ENCODE results near the gene GATD1. TPM values are rescaled to one million over a fixed set of nuclear protein-coding genes. Genes with fewer than 3 reads are reported as not detected.

GATD1 gene
- total RNA-seq, 1 donor from 2014 or later, result 63.3 TPM

DNA sequence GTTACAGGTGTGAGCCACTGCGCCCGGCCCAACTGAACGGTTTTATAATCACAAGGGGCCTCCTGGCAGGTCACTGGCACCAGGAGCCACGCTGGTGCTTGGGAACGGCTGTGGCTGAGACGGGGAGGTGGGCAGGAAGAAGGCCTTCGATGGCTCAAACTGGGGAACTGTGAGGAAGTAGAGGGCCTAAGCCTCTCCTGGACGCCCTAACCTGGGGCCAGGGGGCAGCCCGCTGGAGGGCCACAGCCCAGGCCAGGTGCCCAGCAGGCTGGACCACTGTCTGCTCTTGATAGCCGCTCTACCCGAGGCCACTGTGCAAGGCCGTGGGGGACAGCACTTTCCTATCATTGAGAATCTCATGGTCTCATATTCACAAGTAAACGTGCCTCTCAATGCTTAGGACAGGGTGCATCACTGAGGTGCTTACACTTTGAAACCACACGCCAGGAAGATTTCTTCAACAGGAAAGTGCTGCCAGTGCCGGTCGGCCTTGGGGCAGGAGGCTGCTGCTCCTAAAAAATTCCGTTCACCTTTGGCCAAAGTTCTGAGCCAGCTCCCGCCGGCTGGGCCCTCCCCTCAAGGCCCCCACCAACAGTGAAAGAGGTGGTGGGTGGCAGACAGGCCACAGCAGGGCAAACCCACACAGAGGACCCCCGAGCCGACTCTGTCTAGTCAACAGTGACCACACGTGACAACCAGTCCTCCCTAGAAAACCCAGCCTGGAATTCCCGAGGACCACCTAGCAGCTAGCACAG is 7.2 kb downstream of the GATD1 start:
- no peak overlapping the region for H3K4me3 Mint-ChIP-seq
- no peak for DNase-seq

GRCh38 chr11:767238-767637 is 10.0 kb downstream of the GATD1 start:
- Mint-ChIP-seq H3K4me1 (peaks cover 3% of the 10 kb centered on the region), H3K27ac (no peak overlapping the region), H3K27me3 (no peaks in the 10 kb centered on the region), H3K9me3 (no peaks in the 10 kb centered on the region), H3K36me3 (ENCODE audit: low read depth) (peaks cover 59% of the 10 kb centered on the region), H3K4me3 (no peak overlapping the region)
- ATAC-seq (ENCODE audit: low read depth), result no peak
- TF ChIP-seq CTCF (IDR thresholded peaks at IDR 0.05), result no peak
- ChIA-PET POLR2A (no interaction called here), CTCF (no interaction called here)
- no peak for DNase-seq
- intact Hi-C loops (cut with micrococcal nuclease), result no loop called here

More for the DNA sequence above, 7.2 kb downstream of the GATD1 start:
- TF ChIP-seq CTCF (IDR thresholded peaks at IDR 0.05), result no peak
- CTCF ChIA-PET, result no interaction called here
- ATAC-seq (ENCODE audit: low read depth), result no peak
- H3K36me3 Mint-ChIP-seq (ENCODE audit: low read depth), result peaks cover 38% of the 10 kb centered on the region
- intact Hi-C loops (cut with micrococcal nuclease), result no loop called here
- H3K27ac Mint-ChIP-seq, result no peak overlapping the region
- H3K4me1 Mint-ChIP-seq, result peaks cover 3% of the 10 kb centered on the region
- POLR2A ChIA-PET, result interaction anchor here (0.9 kb wide), 1 partner anchor 49 kb away, joined by 3 read pairs; the partner anchor contains the start of gene PNPLA2
- H3K27me3 Mint-ChIP-seq, result no peaks in the 10 kb centered on the region
- H3K9me3 Mint-ChIP-seq, result no peaks in the 10 kb centered on the region

DNA sequence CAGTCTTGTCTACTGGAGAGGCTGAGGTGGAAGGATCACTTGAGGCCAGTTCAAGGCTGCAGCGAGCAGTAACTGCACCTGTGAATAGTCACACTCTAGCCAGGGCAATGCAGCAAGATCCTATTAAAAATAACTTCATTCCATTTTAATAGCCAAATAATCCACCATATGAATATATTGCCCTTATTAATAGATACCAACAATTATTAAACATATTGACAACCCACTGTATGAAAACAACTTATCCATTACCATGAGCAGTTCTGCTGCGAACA is 10.4 kb downstream of the GATD1 start:
- TF ChIP-seq CTCF (IDR thresholded peaks at IDR 0.05), result no peak
- H3K9me3 Mint-ChIP-seq, result no peaks in the 10 kb centered on the region
- intact Hi-C loops (cut with micrococcal nuclease), result no loop called here
- no peaks in the 10 kb centered on the region for H3K27me3 Mint-ChIP-seq
- ChIA-PET POLR2A (no interaction called here), CTCF (no interaction called here)
- no peak overlapping the region for H3K27ac Mint-ChIP-seq
- DNase-seq (no peak), ATAC-seq (ENCODE audit: low read depth) (no peak)
- H3K4me1 Mint-ChIP-seq, result peaks cover 3% of the 10 kb centered on the region
- H3K4me3 Mint-ChIP-seq, result no peak overlapping the region
- H3K36me3 Mint-ChIP-seq (ENCODE audit: low read depth), result peaks cover 63% of the 10 kb centered on the region

DNA sequence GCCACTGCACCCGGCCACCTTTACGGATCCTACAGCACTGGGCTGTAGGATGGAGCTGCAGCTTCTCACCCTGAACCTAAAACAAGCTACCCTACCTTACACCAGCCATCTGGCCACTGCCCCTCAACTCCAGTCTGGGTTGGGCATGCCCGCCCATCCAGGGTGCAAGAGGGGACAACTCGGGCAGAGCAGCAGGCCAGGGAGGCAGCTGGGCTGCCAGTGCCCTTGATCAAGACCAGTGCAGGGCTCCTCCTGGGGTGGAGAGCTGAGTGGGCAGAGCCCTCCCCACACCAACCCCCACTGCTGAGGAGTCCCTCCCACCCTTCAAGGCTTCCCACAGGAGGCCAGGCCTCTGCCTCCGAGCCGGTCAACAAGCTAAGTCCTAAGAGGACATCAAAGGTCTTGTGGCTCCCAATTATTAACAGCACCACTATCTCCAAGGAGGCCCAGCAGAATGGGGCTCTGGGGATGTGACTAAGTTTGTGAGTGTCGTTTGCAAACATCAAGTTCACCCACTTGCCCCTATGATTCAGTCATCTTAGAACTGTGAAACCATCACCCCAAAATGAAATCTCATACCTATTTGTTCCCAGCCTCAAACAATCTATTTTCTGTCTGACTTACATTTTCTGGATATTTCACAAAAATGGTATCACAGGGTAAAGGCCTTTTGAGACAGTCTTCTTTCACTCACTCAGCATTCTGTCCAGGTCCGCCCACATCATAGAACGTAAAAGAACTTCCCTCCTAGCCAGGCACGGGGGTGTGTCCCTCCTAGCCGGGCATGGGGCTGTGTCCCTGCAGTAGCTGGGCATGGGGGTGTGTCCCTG is 11.0 kb downstream of the GATD1 start:
- ATAC-seq (ENCODE audit: low read depth) (no peak), DNase-seq (no peak)
- Mint-ChIP-seq H3K4me3 (no peak overlapping the region), H3K9me3 (no peaks in the 10 kb centered on the region), H3K36me3 (ENCODE audit: low read depth) (peaks cover 67% of the 10 kb centered on the region), H3K27me3 (no peaks in the 10 kb centered on the region), H3K4me1 (peaks cover 3% of the 10 kb centered on the region), H3K27ac (no peak overlapping the region)
- ChIA-PET POLR2A (interaction anchor here (0.6 to 1.1 kb wide), 2 partner anchors 17 to 31 kb away, joined by 3 to 8 read pairs; no protein-coding TSS in a partner anchor), CTCF (interaction anchor here (1.5 kb wide), 1 partner anchor 104 kb away, joined by 3 read pairs; no protein-coding TSS in a partner anchor)
- intact Hi-C loops (cut with micrococcal nuclease), result no loop called here
- no peak for TF ChIP-seq CTCF (IDR thresholded peaks at IDR 0.05)

DNA sequence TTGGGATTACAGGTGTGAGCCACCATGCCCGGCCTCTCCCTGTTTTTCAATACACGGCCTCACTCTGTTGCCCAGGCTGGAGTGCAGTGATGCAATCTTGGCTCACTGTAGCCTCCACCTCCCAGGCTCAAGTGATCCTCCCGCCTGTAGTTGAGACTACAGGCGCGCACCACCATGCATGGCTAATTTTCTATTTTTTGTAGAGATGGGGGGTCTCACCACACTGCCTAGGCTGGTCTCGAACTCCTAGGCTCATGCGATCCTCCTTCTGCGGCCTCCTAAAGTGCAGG is 11.5 kb downstream of the GATD1 start:
- ATAC-seq (ENCODE audit: low read depth) (no peak), DNase-seq (no peak)
- TF ChIP-seq CTCF (IDR thresholded peaks at IDR 0.05), result no peak
- peaks cover 3% of the 10 kb centered on the region for H3K4me1 Mint-ChIP-seq
- no peaks in the 10 kb centered on the region for H3K27me3 Mint-ChIP-seq
- H3K4me3 Mint-ChIP-seq, result no peak overlapping the region
- H3K36me3 Mint-ChIP-seq (ENCODE audit: low read depth), result peaks cover 71% of the 10 kb centered on the region
- no peaks in the 10 kb centered on the region for H3K9me3 Mint-ChIP-seq
- POLR2A ChIA-PET, result interaction anchor here (1.1 kb wide), 1 partner anchor 31 kb away, joined by 3 read pairs; no protein-coding TSS in a partner anchor
- H3K27ac Mint-ChIP-seq, result no peak overlapping the region
- intact Hi-C loops (cut with micrococcal nuclease), result loop anchor here (1.0 kb wide), 7 partner anchors 12 to 210 kb away; partner anchors contain the start of genes GATD1, SLC25A22 and TALDO1
- CTCF ChIA-PET, result interaction anchor here (1.5 kb wide), 1 partner anchor 103 kb away, joined by 3 read pairs; no protein-coding TSS in a partner anchor

Data from activated B cell treated with CpG ODN at 0.5 μM for 24 hours (primary cell).